ENCODE results near the gene LAMC2. TPM values are rescaled to one million over a fixed set of nuclear protein-coding genes. Genes with fewer than 3 reads are reported as not detected.

Gene LAMC2
- total and polyA plus RNA-seq, 2 of the 13 experiments (the other 11 are each of a cell fraction or from before 2014, with no cell fraction given) = 0.03 TPM; not detected in 1

DNA sequence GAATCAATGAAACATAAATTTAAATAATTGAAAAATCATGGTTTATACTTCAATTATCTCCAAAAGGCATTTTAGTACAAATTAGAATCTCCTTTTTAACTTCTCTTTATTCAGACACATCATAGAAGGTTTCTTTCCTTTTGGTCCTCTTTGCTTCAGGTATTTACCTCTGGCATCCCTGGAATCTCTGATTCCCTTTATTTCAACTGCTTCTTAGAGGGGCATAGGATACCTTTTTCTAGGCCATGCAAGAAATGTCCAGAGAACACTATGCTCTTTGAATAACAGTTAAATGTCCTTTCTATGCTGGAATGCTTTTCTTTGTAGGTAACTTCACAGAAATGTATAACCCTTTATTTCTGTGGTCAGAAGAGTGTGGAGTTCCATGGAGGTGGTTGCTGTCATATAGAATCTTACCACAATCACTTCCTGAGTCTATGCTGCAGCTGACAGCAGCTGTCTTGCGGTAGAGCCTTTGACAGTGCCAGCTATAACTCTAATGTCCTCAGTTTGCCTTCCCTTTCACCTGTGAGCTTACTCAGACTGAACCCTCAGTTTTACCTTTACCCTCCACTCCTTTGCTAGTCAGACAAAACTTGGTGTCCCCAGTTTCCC, 8.6 kb downstream of the LAMC2 start:
- no TSS peak for BruUV-seq (replicated peaks)
- no peak for DNase-seq (ENCODE audit: low spot score)
- Histone ChIP-seq H2AFZ (ENCODE audit: low read length) (no peak overlapping the region), H3K27me3 (ENCODE audit: control insufficient read depth in 1 of 2, insufficient read depth in 2 of 2, low read length in 2 of 2) (peaks cover 0 to 3% of the 10 kb centered on the region in 2 experiments; a peak in 2 of 5 replicates), H3K79me2 (ENCODE audit: insufficient read depth, low read length) (no peaks in the 10 kb centered on the region), H3K4me2 (ENCODE audit: low read depth, low read length) (no peak overlapping the region), H3K9ac (ENCODE audit: insufficient read depth, low read depth, low read length) (no peak overlapping the region), H3K4me1 (ENCODE audit: insufficient read depth, low read length) (no peaks in the 10 kb centered on the region), H3K36me3 (replicated peaks in 1 of 2; ENCODE audit: control insufficient read depth in 1 of 2, insufficient read depth in 2 of 2, low read length in 2 of 2) (no peaks in the 10 kb centered on the region), H3K4me3 (replicated peaks in 1 of 3; ENCODE audit: insufficient read depth in 1 of 3, low read depth in 2 of 3, low read length in 3 of 3) (no peak overlapping the region), H3K27ac (ENCODE audit: extremely low read length, insufficient read depth, low read length) (no peak overlapping the region), H3K9me3 (ENCODE audit: low read length) (no peaks in the 10 kb centered on the region), H4K20me1 (ENCODE audit: insufficient read depth, low read length) (no peaks in the 10 kb centered on the region)
- FAIRE-seq = no peak
- intact Hi-C loops (cut with micrococcal nuclease; ENCODE audit: unreplicated experiment) = no loop called here
- WGBS (ENCODE audit: low lambda C conversion rate) = 47% methylated on average over 1 of the region's 1 CpG
- ChIA-PET CTCF (ENCODE audit: low intra/inter-chr PET ratio, low total read pairs) (no interaction called here), POLR2A (no interaction called here)
- TF ChIP-seq, protein P1, sequence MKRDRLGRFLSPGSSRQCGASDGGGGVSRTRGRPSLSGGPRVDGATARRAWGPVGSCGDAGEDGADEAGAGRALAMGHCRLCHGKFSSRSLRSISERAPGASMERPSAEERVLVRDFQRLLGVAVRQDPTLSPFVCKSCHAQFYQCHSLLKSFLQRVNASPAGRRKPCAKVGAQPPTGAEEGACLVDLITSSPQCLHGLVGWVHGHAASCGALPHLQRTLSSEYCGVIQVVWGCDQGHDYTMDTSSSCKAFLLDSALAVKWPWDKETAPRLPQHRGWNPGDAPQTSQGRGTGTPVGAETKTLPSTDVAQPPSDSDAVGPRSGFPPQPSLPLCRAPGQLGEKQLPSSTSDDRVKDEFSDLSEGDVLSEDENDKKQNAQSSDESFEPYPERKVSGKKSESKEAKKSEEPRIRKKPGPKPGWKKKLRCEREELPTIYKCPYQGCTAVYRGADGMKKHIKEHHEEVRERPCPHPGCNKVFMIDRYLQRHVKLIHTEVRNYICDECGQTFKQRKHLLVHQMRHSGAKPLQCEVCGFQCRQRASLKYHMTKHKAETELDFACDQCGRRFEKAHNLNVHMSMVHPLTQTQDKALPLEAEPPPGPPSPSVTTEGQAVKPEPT (CRISPR knock-in tag; IDR thresholded peaks at IDR 0.05; ENCODE audit: low read depth) = no peak
- TF ChIP-seq SKI (IDR thresholded peaks at IDR 0.05; ENCODE audit: partially characterized antibody) (no peak), ZIK1 (CRISPR knock-in tag; IDR thresholded peaks at IDR 0.05; ENCODE audit: borderline replicate concordance, low read depth) (no peak), ZNF776 (CRISPR knock-in tag; IDR thresholded peaks at IDR 0.05) (no peak), POLR2AphosphoS5 (IDR thresholded peaks at IDR 0.05; ENCODE audit: low read depth, low read length) (no peak), ZFP82 (CRISPR knock-in tag; IDR thresholded peaks at IDR 0.05; ENCODE audit: borderline replicate concordance) (no peak), ZNF530 (CRISPR knock-in tag; IDR thresholded peaks at IDR 0.05; ENCODE audit: low read depth) (no peak), NCOA5 (CRISPR knock-in tag; IDR thresholded peaks at IDR 0.05) (no peak), TOE1 (CRISPR knock-in tag; IDR thresholded peaks at IDR 0.05) (no peak), MLLT10 (CRISPR knock-in tag; IDR thresholded peaks at IDR 0.05) (no peak), NR2F2 (IDR thresholded peaks at IDR 0.05; ENCODE audit: borderline replicate concordance, low read depth) (no peak), IKZF1 (IDR thresholded peaks at IDR 0.05) (no peak), CREB1 (IDR thresholded peaks at IDR 0.05) (no peak), CREB1 (CRISPR knock-in tag; IDR thresholded peaks at IDR 0.05) (no peak), ELF4 (CRISPR knock-in tag; IDR thresholded peaks at IDR 0.05; ENCODE audit: borderline replicate concordance) (no peak), ZSCAN21 (CRISPR knock-in tag; IDR thresholded peaks at IDR 0.05; ENCODE audit: borderline replicate concordance) (no peak), MIER2 (CRISPR knock-in tag; IDR thresholded peaks at IDR 0.05) (no peak), ZNF678 (CRISPR knock-in tag; IDR thresholded peaks at IDR 0.05) (no peak), NFATC3 (CRISPR knock-in tag; IDR thresholded peaks at IDR 0.05) (no peak), THAP8 (CRISPR knock-in tag; IDR thresholded peaks at IDR 0.05; ENCODE audit: borderline replicate concordance) (no peak)
- ATAC-seq = no peak
- in situ Hi-C loops (cut with HindIII; ENCODE audit: extremely low pct_ligation_motif_present, low pct_unique_long_range_greater_than_20kb) = no loop called here
